Endothelial cell of umbilical vein (primary cell): Measurements from ENCODE around the gene ZBTB7C. TPM values are rescaled to one million over a fixed set of nuclear protein-coding genes. Genes with fewer than 3 reads are reported as not detected.

Experiments used
- BruUV-seq: library from RNA; stranded (reverse); fragments of 400-500 nt; replicated peaks from 2 replicates; lab custom pipeline; 2021; lab: Mats Ljungman, UMichigan
- CTCF ChIA-PET: fragments of 300-600, 350-600 bp; sonication (Branson Sonifier 250); formaldehyde crosslinking; loops from one replicate; lab custom pipeline; 2021; ENCODE audit warnings: antibody characterized with exemption, inconsistent platforms; lab: Charles Lee
- POLR2A ChIA-PET: fragments of 300-600, 350-600 bp; sonication (Branson Sonifier 250); formaldehyde crosslinking; loops from one replicate; lab custom pipeline; 2021; ENCODE audit warnings: antibody characterized with exemption, inconsistent platforms; lab: Charles Lee
- DNase-seq: peaks from one replicate; pipeline ENCODE4 v3.0.0-alpha.2; 2011; ENCODE audit warnings: low read depth, low spot score
- FAIRE-seq: peaks from 2 replicates; lab custom pipeline; 2011; peaks lifted over from hg19 to GRCh38; lab: Jason Lieb, UNC
- H2AFZ ChIP-seq: 2 replicates; pipeline ENCODE4 v1.6.0; 2012; ENCODE audit warnings: low read depth, low read length, control low read depth, inconsistent platforms
- H3K27ac ChIP-seq: 2 replicates; pipeline ENCODE4 v1.5.1; 2011; ENCODE audit warnings: low read depth, mild to moderate bottlenecking, control low read depth, low read length, moderate library complexity; ENCODE audit not compliant: insufficient read depth
- H3K27me3 ChIP-seq, 2 experiments: 2 replicates each; pipeline versions ENCODE4 v1.6.0 to v1.6.1; 2011; ENCODE audit warnings: low read length in 2 of 2, mixed read lengths in 1 of 2; ENCODE audit not compliant: control insufficient read depth in 2 of 2, insufficient read depth in 2 of 2
- H3K36me3 ChIP-seq, 2 experiments: 2 replicates in 1 of 2; 3 replicates in 1 of 2; pipeline ENCODE4 v1.5.1; 2011; ENCODE audit warnings: low read length in 2 of 2, mild to moderate bottlenecking in 1 of 2, moderate library complexity in 1 of 2; ENCODE audit not compliant: control insufficient read depth in 2 of 2, insufficient read depth in 2 of 2; ENCODE audit errors: extremely low read depth in 1 of 2
- H3K4me1 ChIP-seq: 3 replicates; pipeline ENCODE4 v1.5.1; 2011; ENCODE audit warnings: mild to moderate bottlenecking, low read length; ENCODE audit not compliant: control insufficient read depth, insufficient read depth; ENCODE audit errors: extremely low read depth
- H3K4me2 ChIP-seq: 2 replicates; pipeline ENCODE4 v1.6.1; 2011; ENCODE audit warnings: low read length, control low read depth, mixed read lengths; ENCODE audit not compliant: insufficient read depth
- H3K4me3 ChIP-seq, 3 experiments: fragments of 200-600 bp in 1 of 3; sonication (generic), shearing (Covaris generic) in 1 of 3; replicated peaks in 1 of 3; 2 replicates each; pipeline ENCODE4 v1.5.1; 2011 to 2016; ENCODE audit warnings: control low read depth in 3 of 3, low read length in 3 of 3, mild to moderate bottlenecking in 2 of 3, inconsistent platforms in 1 of 3, low read depth in 1 of 3, moderate library complexity in 1 of 3; ENCODE audit not compliant: insufficient read depth in 1 of 3
- H3K79me2 ChIP-seq: 2 replicates; pipeline ENCODE4 v1.6.0; 2012; ENCODE audit warnings: low read length, inconsistent platforms; ENCODE audit not compliant: control insufficient read depth, insufficient read depth
- H3K9ac ChIP-seq: replicated peaks from 2 replicates; pipeline ENCODE3; 2011; ENCODE audit warnings: low read length, control low read depth; ENCODE audit not compliant: insufficient read depth; ENCODE audit errors: extremely low read depth
- H3K9me1 ChIP-seq: replicated peaks from 3 replicates; pipeline ENCODE4 v1.6.0; 2011; ENCODE audit warnings: mild to moderate bottlenecking, low read length; ENCODE audit not compliant: control insufficient read depth, insufficient read depth; ENCODE audit errors: extremely low read depth
- H3K9me3 ChIP-seq: replicated peaks from 2 replicates; pipeline ENCODE4 v1.5.1; 2012; ENCODE audit warnings: low read length, inconsistent platforms; ENCODE audit not compliant: control insufficient read depth, insufficient read depth
- H4K20me1 ChIP-seq: replicated peaks from 2 replicates; pipeline ENCODE3; 2011; ENCODE audit warnings: mild to moderate bottlenecking, low read length; ENCODE audit not compliant: control insufficient read depth, insufficient read depth; ENCODE audit errors: extremely low read depth
- CTCF ChIP-seq, 2 donors: IDR thresholded peaks; 1 replicate in 1 of 2; 2 replicates in 1 of 2; pipeline ENCODE4 v1.5.1; 2011; ENCODE audit warnings: low read length in 2 of 2, mild to moderate bottlenecking in 2 of 2, moderate library complexity in 2 of 2, control low read depth in 1 of 2, inconsistent platforms in 1 of 2, low read depth in 1 of 2; ENCODE audit not compliant: insufficient read depth in 1 of 2; ENCODE audit errors: extremely low read depth in 1 of 2
- EZH2 ChIP-seq: IDR thresholded peaks from 2 replicates; pipeline ENCODE4 v1.6.1; 2012; ENCODE audit warnings: borderline replicate concordance, low read depth, mild to moderate bottlenecking, moderate library complexity, low read length, inconsistent platforms; ENCODE audit not compliant: severe bottlenecking
- FOS ChIP-seq: IDR thresholded peaks from 2 replicates; pipeline ENCODE4 v1.6.1; 2011; ENCODE audit warnings: mild to moderate bottlenecking, low read length, moderate library complexity, borderline replicate concordance; ENCODE audit not compliant: insufficient read depth
- GATA2 ChIP-seq: IDR thresholded peaks from 2 replicates; pipeline ENCODE4 v1.7.0; 2011; ENCODE audit warnings: low read depth, mild to moderate bottlenecking, moderate library complexity, mixed read lengths, low read length; ENCODE audit not compliant: insufficient read length, insufficient read depth
- JUN ChIP-seq: IDR thresholded peaks from 2 replicates; pipeline ENCODE4 v1.6.1; 2011; ENCODE audit warnings: borderline replicate concordance, low read depth; ENCODE audit not compliant: insufficient read length, insufficient read depth
- MAX ChIP-seq: IDR thresholded peaks from 2 replicates; pipeline ENCODE4 v1.6.1; 2011; ENCODE audit not compliant: insufficient read depth, insufficient read length
- MYC ChIP-seq: IDR thresholded peaks from one replicate; pipeline ENCODE4 v1.6.1; 2011; ENCODE audit warnings: mild to moderate bottlenecking, low read depth, low read length
- POLR2A ChIP-seq: IDR thresholded peaks from 2 replicates; pipeline ENCODE4 v1.6.1; 2012; ENCODE audit warnings: low read depth, mild to moderate bottlenecking, control low read depth, low read length
- POLR2AphosphoS5 ChIP-seq: IDR thresholded peaks from 2 replicates; pipeline ENCODE4 v1.6.1; 2012; ENCODE audit warnings: low read depth, mild to moderate bottlenecking, control low read depth, low read length, moderate library complexity; ENCODE audit not compliant: insufficient read depth
- dilution Hi-C: fragments of 300-500 bp; cut with MboI; formaldehyde crosslinking; loops from one replicate; pipeline ENCODE4 v1.15.0; 2019; ENCODE audit warnings: low sequenced_read_pairs; ENCODE audit not compliant: extremely low pct_ligation_motif_present
- intact Hi-C: fragments of 100-400 bp; cut with micrococcal nuclease; formaldehyde crosslinking; loops from one replicate; pipeline ENCODE4 v1.10.0; 2022
- polyA plus RNA-seq, 4 experiments: library from polyadenylated mRNA; depleted of rRNA in 3 of 4; stranded (reverse) in 3 of 4; unstranded in 1 of 4; fragments of >200 nt; gene quantifications; 2 replicates each; pipeline versions ENCODE4 v1.2.1 to v1.2.3, GENCODE V29; 2011 to 2012; ENCODE audit warnings: missing spikeins in 1 of 4
- total RNA-seq: library from RNA; stranded (reverse); gene quantifications from 2 replicates; pipeline ENCODE4 v1.2.3, GENCODE V29; 2021

The ZBTB7C gene
- total and polyA plus RNA-seq, 2 donors (not counting 3 experiments of a cell fraction or from before 2014, with no cell fraction given), result not detected

GRCh38 chr18:48295586-48296311 lies 113.4 kb downstream of the ZBTB7C start:
- peak in 1 of 2 donors; percentile 8 for TF ChIP-seq CTCF (IDR thresholded peaks at IDR 0.05; ENCODE audit: extremely low read depth in 1 of 2, insufficient read depth in 1 of 2, low read depth in 1 of 2, low read length in 2 of 2)
- TF ChIP-seq POLR2AphosphoS5, result no peak
- Histone ChIP-seq H3K27ac (no peak overlapping the region), H3K9me1 (no peaks in the 10 kb centered on the region), H3K36me3 (no peaks in the 10 kb centered on the region), H3K4me2 (no peak overlapping the region), H3K9ac (no peak overlapping the region), H4K20me1 (no peaks in the 10 kb centered on the region), H2AFZ (no peak overlapping the region), H3K27me3 (no peaks in the 10 kb centered on the region), H3K4me1 (no peaks in the 10 kb centered on the region), H3K9me3 (no peaks in the 10 kb centered on the region), H3K4me3 (no peak overlapping the region), H3K79me2 (no peaks in the 10 kb centered on the region)
- BruUV-seq, result no TSS peak
- intact Hi-C loops, result no loop called here
- DNase-seq (no peak), FAIRE-seq (no peak)
- ChIA-PET POLR2A (no interaction called here), CTCF (interaction anchor here (1.1 to 1.8 kb wide), 4 partner anchors 10 to 151 kb away, joined by 3 to 6 read pairs (median 4); no protein-coding TSS in a partner anchor)
- dilution Hi-C loops, result no loop called here

- intact Hi-C loops (no loop called here), dilution Hi-C loops (no loop called here)
- BruUV-seq, result no TSS peak
- Histone ChIP-seq H3K27ac (no peak overlapping the region), H3K4me2 (no peak overlapping the region), H3K9me3 (no peaks in the 10 kb centered on the region), H3K27me3 (no peaks in the 10 kb centered on the region), H3K9me1 (no peaks in the 10 kb centered on the region), H3K79me2 (no peaks in the 10 kb centered on the region), H3K9ac (no peak overlapping the region), H2AFZ (no peak overlapping the region), H3K4me1 (no peaks in the 10 kb centered on the region), H3K4me3 (no peak overlapping the region), H3K36me3 (no peaks in the 10 kb centered on the region), H4K20me1 (no peaks in the 10 kb centered on the region)
- TF ChIP-seq MYC, result no peak
- no peak for TF ChIP-seq POLR2AphosphoS5
- no peak for TF ChIP-seq JUN
- no peak for TF ChIP-seq CTCF (IDR thresholded peaks at IDR 0.05; ENCODE audit: extremely low read depth in 1 of 2, insufficient read depth in 1 of 2, low read depth in 1 of 2, low read length in 2 of 2)
- no peak for TF ChIP-seq MAX
- no peak for TF ChIP-seq GATA2
- TF ChIP-seq EZH2, result no peak
- no peak for TF ChIP-seq FOS
- TF ChIP-seq POLR2A, result no peak
- FAIRE-seq (no peak), DNase-seq (no peak)
- POLR2A ChIA-PET, result no interaction called here
- CTCF ChIA-PET, result interaction anchor here (0.5 to 1.8 kb wide), 5 partner anchors 9 to 152 kb away, joined by 3 to 6 read pairs (median 3); no protein-coding TSS in a partner anchor
These were observed 114.1 kb downstream of the ZBTB7C start for GRCh38 chr18:48294899-48295585.
